NCI-H446 treated with DMSO at 0.1 percent for 48 hours (cell line): Measurements from ENCODE around the gene KRTAP2-3.
"Not testable (repeated sequence)": the region's sequence is repeated elsewhere in the genome, so short reads cannot be mapped to it uniquely, and the experiment has no call there.

Experiments used
- DNase-seq: peaks from one replicate; lab custom pipeline; 2025; lab: John Stamatoyannopoulos, UW

The KRTAP2-3 gene, protein sequence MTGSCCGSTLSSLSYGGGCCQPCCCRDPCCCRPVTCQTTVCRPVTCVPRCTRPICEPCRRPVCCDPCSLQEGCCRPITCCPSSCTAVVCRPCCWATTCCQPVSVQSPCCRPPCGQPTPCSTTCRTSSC

DNA sequence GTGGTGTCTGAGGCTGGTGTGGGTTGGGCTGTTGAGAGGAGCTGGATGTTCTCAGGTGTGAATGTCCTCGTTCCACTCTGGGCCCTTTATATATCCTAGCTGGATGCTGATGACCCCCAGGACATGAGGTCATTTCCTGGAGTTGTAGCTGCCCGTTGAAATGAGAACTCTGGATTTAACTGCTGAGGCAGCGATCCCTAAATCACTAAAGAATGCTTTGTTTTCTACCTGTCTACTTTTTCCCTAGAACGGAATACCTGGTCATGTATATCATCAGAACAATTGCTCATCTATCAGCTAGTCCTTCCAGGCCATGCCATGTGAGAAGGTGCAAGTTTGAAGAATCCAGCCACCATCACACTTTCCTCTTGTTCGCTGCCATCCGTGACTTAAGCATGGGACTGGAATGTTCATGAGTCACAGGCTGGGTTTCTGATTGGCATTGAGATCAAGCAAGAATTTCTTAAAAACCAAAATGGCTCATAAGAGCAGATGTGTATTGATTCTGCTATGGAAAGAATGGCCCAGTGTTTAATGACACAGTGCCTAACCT, at the start of gene KRTAP2-3:
KRTAP2-3 (minus strand) TSS at position 63 of the 553 bp plus-strand sequence. CDS start 64 bp downstream, outside the sequence.
- DNase-seq: no peak

DNA sequence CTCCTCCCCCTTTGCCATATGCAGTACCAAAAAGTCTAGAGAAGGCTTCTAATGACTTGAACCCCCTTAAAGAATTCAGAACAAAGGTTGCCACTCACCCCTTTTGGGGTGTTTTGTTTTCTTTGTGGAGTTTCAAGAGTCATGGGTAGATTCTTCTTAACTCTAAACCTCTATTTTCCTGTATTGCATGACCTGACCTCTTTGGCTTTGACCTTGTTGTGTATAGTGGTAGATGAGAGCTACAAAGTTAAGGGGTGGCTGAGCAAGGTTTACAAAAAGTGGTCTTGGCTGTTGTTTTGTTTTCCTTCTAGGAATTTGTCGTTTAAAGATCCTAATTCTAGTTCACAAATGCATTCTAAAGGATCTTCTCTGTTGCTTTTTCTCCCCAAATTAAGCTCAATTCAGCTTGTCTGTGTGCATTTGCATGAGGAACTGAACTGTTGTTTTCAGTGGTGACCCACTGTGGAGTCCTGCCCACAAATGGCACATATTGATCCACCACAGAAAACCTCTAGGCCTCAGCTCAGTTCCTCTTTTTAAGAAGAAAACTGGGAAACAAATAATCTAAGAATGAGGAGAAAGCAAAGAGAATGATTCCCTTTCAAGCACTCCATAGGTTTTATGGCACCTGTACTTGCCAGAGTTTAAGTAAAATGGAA, 48.9 kb upstream of the KRTAP2-3 start:
- DNase-seq: not testable (repeated sequence)

DNA sequence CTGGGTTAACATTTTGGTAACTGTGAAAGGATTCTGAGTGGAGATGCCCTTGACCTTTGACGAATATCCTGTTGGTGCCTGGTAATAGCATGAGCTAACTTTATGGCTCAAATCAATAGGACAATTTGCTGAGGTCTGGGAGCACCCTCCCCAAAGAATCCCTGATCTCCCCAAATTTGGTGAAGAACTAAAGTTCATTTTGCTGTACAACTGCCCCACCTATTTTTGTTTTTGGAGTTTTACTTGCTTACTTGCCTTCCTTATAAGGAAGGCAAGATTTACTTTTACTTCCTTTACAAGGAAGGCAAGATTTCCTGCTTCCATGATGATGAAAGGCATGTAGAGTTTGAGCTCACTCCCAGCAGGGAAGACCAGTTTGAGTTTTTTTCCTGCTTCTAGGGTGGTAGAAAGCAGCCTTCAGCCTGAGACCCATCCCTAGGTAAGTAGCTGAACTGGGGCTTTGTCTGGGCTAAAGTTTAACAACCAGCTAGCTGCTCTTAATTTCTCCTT, 48.1 kb upstream of the KRTAP2-3 start:
- no peak for DNase-seq

DNA sequence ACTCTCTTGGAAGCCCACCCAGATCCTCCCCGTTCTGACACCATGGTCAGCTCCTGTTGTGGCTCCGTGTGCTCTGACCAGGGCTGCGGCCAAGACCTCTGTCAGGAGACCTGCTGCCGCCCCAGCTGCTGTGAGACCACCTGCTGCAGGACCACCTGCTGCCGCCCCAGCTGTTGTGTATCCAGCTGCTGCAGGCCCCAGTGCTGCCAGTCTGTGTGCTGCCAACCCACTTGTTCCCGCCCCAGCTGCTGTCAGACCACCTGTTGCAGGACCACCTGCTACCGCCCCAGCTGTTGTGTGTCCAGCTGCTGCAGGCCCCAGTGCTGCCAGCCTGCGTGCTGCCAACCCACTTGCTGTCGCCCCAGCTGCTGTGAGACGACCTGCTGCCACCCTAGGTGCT, 45.4 kb upstream of the KRTAP2-3 start, which contains the start of gene KRTAP4-9:
KRTAP4-9 (plus strand) TSS at position 43 of the 400 bp plus-strand sequence; CDS start at position 43, 0 bp downstream.
- DNase-seq: not testable (repeated sequence)

DNA sequence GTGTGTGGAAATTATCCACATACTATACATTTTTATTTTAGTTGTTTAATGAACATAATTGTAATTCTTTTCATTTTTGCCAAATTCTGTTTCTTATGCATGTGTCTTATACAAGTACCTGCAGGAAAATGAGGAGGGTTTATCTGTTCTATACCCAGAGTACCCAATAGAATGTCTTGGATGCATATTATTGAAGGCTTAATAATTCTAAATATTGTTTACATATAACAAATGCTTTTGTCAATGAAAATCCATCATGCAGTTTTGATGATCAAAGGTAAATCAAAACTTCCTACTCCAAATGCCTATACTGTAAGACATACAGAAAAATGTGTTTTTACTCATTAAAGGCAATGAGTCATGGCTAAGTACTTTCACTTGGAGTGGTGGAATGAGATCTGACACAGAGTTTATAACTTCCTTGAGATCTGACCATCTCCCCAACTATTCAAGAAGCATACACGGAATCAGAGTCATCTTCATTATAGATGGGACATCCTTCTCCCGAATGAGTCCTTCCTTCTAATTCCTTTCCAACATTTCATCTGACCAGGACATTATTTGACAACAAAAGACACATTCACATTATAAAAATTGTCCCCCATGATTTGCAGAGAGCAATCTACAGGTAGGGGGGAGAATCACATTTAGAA, 44.6 kb upstream of the KRTAP2-3 start:
- DNase-seq: not testable (repeated sequence)

DNA sequence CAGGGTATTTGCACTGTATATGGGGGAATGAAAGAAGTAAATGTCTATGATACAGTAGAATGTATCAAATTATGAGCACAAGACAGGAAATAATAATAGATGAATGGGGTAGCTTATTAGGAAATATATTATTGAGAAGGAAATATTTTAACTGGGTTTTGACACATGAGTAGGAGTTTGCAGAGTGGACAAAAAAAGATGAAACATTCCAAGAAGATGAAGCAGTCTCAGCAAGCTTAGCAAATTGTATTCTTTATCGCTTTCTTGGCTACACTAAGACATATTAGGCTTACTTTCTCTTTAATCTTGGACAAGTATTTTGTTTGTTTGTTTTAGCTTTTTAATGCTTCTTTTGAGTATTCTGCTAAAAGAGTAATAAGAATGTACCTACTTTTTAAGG, 44.0 kb upstream of the KRTAP2-3 start:
- no peak for DNase-seq

DNA sequence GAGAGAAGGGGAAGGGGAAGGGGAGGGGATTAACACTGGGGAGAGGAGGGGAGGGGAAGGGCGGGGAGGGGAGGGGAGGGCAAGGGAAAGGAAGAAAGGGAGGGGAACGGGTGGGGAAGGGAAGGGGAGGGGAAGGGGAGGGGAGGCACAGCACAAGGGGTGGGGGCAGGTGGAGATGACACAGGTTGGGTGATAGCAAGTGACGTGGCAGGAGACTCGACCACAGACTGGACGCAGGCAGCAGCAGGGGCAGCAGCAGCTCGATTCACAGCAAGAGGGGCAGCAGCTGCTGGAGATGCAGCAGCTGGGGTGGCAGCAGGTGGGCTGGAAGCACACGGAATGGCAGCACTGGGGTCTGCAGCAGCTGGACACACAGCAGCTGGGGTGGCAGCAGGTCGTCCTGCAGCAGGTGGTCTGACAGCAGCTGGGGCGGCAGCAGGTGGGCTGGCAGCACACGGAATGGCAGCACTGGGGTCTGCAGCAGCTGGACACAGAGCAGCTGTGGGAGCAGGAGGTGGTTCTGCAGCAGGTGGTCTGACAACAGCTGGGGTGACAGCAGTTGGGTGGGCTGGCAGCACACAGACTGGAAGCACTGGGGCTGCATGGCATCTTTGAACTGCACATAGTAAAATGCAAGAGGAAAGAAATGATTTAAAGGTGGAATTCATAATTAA, 41.8 kb upstream of the KRTAP2-3 start, which contains the start of gene KRTAP4-16:
KRTAP4-16 (minus strand) TSS at position 624 of the 674 bp plus-strand sequence; CDS start at position 624, 0 bp downstream.
- no peak for DNase-seq

DNA sequence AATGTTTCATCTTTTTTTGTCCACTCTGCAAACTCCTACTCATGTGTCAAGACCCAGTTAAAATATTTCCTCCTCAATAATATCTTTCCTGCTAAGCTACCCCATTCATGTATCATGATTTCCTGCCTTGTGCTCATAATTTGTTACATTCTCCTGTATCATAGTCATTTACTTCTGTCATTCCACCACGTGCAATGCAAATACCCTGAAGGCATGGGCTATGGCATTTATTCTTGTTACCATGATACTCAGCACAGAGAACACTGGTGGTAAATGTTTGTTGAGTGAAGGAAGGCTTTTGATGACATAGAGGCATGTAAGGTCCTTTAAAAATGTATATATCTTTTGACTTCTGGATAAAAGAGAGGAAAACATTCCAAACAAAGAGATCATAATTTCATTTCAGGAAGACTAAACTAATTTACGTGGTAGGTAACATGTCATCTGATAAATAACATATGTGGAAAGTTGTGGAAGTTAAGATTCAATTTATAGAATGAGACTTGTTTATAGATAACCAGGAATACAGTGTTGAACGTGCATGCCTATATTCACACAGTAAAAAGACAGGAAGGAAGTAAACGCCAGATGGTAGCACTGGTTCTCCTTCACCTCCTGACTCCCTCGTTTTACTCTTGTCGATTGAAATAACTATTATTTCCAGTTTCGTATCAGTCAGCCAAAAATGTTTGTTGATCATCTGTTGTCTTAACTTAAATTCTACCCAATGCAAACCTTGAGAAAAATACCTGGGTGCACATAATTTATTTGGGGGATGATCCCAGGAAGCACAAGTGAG, 40.0 kb upstream of the KRTAP2-3 start:
- DNase-seq: not testable (repeated sequence)

DNA sequence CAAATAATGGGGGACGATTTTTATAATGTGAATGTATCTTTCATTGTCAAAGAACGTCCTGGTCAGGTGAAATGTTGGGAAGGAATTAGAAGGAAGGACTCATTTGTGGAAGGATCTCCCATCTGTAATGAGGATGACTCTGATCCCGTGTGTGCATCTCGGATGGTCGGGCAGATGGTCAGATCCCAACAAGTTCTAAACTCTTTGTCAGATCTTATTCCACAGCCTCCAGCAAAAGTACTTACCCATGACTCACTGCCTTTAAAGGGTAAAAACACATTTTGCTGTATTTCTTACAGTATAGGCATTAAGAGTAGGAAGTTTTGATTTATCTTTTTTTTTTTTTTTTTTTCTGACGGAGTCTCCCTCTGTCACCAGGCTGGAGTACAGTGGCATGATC, 38.6 kb upstream of the KRTAP2-3 start:
- no peak for DNase-seq

DNA sequence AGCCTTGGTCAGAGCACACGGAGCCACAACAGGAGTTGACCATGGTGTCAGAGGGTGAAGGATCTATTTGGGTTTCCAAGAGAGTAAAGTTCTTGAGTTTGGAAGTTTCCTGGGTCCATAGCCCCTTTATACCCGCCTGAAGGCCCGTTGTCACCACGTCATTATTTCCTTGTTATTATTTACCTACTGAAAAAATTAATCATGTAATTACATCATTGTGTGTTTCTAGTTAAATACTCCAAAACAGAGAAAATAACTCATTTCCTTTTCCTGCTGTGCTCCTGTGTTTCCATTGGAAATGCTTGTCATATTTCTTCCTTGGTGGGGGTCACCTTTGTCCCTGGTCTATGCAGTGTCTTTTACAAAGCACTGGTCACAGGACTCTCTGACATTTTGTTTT, 38.1 kb upstream of the KRTAP2-3 start, which contains the start of gene KRTAP4-8:
KRTAP4-8 (minus strand) TSS at position 101 of the 400 bp plus-strand sequence; CDS start at position 43, 58 bp downstream.
- no peak for DNase-seq

DNA sequence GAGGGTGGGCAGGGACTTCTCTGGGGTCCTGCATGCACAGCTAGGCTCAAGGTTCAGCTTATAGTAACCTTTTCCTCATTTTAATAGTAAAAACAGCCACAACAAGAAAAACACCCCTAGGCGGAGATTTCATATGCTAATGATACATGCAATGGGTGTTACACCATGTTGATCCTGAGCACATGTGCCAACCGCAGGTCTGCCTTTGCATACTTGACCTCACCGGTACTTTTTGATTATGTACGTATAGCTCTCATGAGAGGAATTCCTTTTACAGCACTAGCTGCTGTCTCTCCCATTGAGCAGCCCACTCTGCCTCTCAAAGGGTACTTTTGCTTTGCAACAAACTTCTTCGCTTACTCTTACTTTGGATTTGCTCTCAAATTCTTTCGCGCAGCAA, 36.1 kb upstream of the KRTAP2-3 start:
- DNase-seq: no peak

DNA sequence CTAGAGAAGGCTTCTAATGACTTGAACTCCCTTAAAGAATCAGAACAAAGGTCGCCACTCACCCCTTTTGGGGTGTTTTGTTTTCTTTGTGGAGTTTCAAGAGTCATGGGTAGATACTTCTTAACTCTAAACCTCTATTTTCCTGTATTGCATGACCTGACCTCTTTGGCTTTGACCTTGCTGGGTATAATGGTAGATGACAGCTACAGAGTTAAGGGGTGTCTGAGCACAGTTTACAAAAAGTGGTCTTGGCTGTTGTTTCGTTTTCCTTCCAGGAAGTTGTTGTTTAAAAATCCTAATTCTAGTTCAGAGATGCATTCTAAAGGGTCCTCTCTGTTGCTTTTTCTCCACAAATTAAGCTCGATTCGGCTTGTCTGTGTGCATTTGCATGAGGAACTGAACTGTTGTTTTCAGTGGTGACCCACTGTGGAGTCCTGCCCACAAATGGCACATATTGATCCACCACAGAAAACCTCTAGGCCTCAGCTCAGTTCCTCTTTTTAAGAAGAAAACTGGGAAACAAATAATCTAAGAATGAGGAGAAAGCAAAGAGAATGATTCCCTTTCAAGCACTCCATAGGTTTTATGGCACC, 28.9 kb upstream of the KRTAP2-3 start:
- DNase-seq: not testable (repeated sequence)

DNA sequence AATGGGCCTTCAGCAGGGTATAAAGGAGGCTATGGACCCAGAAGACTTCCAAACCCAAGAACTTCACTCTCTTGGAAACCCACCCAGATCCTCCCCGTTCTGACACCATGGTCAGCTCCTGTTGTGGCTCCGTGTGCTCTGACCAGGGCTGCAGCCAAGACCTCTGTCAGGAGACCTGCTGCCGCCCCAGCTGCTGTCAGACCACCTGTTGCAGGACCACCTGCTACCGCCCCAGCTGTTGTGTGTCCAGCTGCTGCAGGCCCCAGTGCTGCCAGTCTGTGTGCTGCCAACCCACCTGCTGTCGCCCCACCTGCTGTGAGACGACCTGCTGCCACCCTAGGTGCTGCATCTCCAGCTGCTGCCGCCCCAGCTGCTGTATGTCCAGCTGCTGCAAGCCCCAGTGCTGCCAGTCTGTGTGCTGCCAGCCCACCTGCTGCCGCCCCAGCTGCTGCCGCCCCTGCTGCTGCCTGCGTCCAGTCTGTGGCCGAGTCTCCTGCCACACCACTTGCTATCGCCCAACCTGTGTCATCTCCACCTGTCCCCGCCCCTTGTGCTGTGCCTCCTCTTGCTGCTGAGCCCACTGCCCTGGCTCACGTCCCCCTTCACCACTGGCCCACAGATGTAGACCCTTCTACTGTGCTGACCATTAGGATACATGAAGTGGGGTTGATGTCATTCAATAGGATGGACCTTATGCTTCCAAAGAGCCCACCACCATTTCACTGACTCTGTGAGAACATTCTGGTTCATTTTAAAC, 24.4 kb upstream of the KRTAP2-3 start, which contains the start of gene KRTAP4-7:
KRTAP4-7 (plus strand) TSS at position 51 of the 757 bp plus-strand sequence; CDS start at position 108, 57 bp downstream.
- not testable (repeated sequence) for DNase-seq

DNA sequence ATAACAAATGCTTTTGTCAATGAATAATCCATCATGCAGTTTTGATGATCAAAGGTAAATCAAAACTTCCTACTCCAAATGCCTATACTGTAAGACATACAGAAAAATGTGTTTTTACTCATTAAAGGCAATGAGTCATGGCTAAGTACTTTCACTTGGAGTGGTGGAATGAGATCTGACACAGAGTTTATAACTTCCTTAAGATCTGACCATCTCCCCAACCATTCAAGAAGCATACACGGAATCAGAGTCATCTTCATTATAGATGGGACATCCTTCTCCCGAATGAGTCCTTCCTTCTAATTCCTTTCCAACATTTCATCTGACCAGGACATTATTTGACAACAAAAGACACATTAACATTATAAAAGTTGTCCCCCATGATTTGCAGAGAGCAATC, 23.5 kb upstream of the KRTAP2-3 start:
- not testable (repeated sequence) for DNase-seq

DNA sequence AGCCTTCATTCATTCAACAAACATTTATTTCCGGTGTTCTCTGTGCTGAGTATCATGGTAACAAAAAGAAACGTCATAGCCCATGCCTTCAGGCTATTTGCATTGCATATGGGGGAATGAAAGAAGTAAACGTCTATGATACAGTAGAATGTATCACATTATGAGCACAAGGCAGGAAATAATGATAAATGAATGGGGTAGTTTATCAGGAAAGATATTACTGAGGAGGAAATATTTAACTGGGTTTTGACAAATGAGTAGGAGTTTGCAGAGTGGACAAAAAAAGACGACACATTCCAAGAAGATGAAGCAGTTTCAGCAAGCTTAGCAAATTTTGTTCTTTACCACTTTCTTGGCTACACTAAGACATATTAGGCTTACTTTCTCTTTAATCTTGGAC, 22.7 kb upstream of the KRTAP2-3 start:
- DNase-seq: no peak

DNA sequence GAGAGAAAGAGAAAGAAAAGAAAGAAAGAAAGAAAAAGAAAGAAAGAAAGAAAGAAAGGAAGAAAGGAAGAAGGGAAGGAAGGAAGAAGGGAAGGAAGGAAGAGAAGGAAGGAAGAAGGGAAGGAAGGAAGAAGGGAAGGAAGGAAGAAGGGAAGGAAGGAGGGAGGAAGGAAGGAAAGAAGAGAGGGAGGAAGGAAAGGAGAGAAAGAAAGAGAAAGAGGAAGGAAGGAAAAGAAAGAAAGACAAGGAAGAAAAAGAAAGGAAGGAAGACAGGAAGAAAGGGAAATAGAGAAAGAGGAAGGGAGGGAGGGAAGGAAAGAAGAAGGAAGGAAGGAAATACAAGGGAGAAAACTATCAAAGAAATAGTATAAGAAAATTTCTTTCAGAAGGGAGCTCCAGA, 16.9 kb upstream of the KRTAP2-3 start:
- no peak for DNase-seq

DNA sequence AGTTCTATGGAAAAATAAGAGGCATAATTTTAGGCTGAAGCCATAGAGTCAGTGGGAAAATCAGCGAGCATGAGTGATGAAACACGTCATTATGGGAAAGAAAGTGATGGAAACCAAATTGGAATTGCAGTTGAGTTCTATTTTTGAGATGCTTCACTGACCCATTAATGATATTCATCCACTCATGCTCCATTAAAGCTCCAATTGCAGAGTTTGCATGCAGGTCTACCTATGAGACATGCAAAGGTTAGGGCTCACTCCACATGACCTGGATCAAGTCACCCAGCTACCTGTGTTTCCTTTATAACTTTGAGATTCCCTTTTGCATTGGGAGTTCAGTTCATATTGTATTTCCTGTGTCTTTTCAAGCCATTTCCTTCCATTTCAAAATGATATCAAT, 13.8 kb upstream of the KRTAP2-3 start:
- no peak for DNase-seq

DNA sequence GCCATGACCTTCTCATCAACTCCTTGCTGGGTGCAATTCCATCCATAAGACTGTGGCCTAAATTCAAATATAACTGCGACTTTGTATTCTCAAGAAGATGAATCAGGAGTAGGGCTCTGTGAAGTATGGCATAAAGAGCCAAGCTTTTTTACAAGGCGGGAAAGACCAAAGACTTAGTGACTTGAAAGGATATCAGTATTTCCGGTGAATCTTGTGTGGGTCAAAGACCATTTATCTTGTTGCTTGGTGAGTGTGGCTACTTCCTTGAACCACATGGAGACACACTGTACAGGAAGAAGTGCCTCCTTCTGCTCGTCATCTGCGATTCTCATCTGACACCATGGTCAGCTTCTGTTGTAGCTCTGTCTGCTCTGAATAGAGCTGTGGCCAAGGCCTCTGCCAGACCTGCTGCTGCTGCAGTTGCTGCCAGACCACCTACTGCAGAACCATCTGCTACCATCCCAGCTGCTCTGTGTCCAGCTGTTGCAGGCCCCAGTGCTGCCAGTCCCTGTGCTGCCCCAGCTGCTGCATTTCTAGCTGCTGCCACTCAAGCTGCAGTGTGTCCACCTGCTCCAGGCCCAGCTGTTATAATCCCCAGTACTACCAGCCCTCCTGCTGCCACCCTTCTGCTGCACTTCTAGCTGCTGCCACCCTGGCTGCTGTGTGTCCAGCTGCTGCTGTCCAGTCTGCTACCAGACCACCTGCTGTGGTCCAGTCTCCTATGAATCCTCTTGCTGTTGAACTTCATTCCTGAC, 11.9 kb upstream of the KRTAP2-3 start:
- DNase-seq: no peak

DNA sequence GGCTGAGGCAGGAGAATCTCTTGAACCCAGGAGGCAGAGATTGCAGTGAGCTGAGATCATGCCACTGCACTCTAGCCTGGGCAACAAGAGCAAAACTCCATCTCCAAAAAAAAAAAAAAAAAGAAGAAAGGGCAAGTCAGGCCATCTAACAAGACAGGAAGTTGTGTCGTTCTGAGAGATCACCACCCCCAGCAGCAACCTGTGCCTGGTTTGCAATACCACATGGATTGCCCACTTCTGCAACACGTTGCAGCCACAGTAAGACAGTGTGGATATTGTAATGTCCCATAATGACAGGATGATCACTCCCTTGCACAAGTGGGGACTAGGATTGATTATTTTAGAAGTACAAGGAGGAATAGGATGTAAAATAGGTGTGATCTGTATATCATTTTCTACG, 9.1 kb upstream of the KRTAP2-3 start:
- DNase-seq: no peak
